Measurements from ENCODE around the gene GTF2A1L.
"Not testable (repeated sequence)": the region's sequence is repeated elsewhere in the genome, so short reads cannot be mapped to it uniquely, and the experiment has no call there.

GTF2A1L gene

GRCh38 chr2:48614581-48614980 lies 3.1 kb upstream of the GTF2A1L start:
- DNase-seq, result not testable (repeated sequence)

GRCh38 chr2:48619526-48619925 lies 1.9 kb downstream of the GTF2A1L start:
- no peak for DNase-seq

GRCh38 chr2:48620604-48621003 lies 2.9 kb downstream of the GTF2A1L start:
- DNase-seq, result no peak

GRCh38 chr2:48622691-48623090 lies 5.0 kb downstream of the GTF2A1L start:
- DNase-seq, result not testable (repeated sequence)

- no peak for DNase-seq
Observed at GRCh38 chr2:48624696-48625095, 7.0 kb downstream of the GTF2A1L start.

- no peak for DNase-seq
Observed at GRCh38 chr2:48626047-48626446, 8.4 kb downstream of the GTF2A1L start.

- no peak for DNase-seq
Observed at GRCh38 chr2:48633143-48633542, 15.5 kb downstream of the GTF2A1L start.

GRCh38 chr2:48635786-48636185 lies 18.1 kb downstream of the GTF2A1L start:
- DNase-seq, result no peak

- DNase-seq, result no peak
Observed at GRCh38 chr2:48638261-48638660, 20.6 kb downstream of the GTF2A1L start.

- no peak for DNase-seq
Observed at GRCh38 chr2:48651158-48651790, 33.6 kb downstream of the GTF2A1L start.

GRCh38 chr2:48668992-48669391 lies 51.3 kb downstream of the GTF2A1L start:
- DNase-seq, result no peak

- DNase-seq, result no peak
Observed at GRCh38 chr2:48673581-48673980, 55.9 kb downstream of the GTF2A1L start.

- no peak for DNase-seq
Observed at GRCh38 chr2:48674933-48675332, 57.3 kb downstream of the GTF2A1L start.

GRCh38 chr2:48677450-48677849 lies 59.8 kb downstream of the GTF2A1L start:
- no peak for DNase-seq

- no peak for DNase-seq
Observed at GRCh38 chr2:48685126-48685525, 67.5 kb downstream of the GTF2A1L start.

- DNase-seq, result no peak
Observed at GRCh38 chr2:48691935-48692691, 74.5 kb downstream of the GTF2A1L start.

GRCh38 chr2:48693066-48693465 lies 75.4 kb downstream of the GTF2A1L start:
- no peak for DNase-seq

GRCh38 chr2:48693645-48694044 lies 76.0 kb downstream of the GTF2A1L start:
- no peak for DNase-seq

- DNase-seq, result no peak
Observed at GRCh38 chr2:48694149-48694548, 76.5 kb downstream of the GTF2A1L start.

GRCh38 chr2:48695991-48696390 lies 78.3 kb downstream of the GTF2A1L start:
- DNase-seq, result no peak

- no peak for DNase-seq
Observed at GRCh38 chr2:48696881-48697280, 79.2 kb downstream of the GTF2A1L start.

- no peak for DNase-seq
Observed at GRCh38 chr2:48699348-48699930, 81.8 kb downstream of the GTF2A1L start.

GRCh38 chr2:48703621-48704020 lies 86.0 kb downstream of the GTF2A1L start:
- not testable (repeated sequence) for DNase-seq

GRCh38 chr2:48707466-48707865 lies 89.8 kb downstream of the GTF2A1L start:
- no peak for DNase-seq

Data from cortex of kidney (tissue), 1 donor.